ENCODE data around the gene PPM1L. TPM values are rescaled to one million over a fixed set of nuclear protein-coding genes. Genes with fewer than 3 reads are reported as not detected.

The PPM1L gene
- polyA plus RNA-seq, 4 donors: 7.1 to 9.2 (median 7.8) TPM

DNA sequence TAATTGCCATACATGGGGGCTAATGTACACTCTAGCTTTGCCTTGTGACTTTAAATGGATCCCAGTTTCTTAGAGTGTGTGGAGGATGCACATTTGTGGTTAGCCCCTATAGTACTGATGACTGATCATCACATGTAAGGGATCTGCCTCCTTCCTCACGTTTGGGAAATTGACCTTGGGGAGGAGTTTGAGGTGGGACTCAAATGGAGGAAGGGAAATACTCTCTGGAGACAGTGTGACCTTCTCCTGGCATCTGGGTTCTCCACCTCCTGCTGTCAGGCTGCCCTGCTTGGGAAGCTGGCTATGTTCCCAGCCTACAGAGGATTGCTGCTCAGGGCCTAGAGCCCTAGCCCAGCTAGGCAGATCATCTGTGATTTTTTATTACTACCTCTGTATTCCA lies 48.7 kb downstream of the PPM1L start:
- DNase-seq (ENCODE audit: low read depth in 4 of 4, low spot score in 3 of 4): no peak

DNA sequence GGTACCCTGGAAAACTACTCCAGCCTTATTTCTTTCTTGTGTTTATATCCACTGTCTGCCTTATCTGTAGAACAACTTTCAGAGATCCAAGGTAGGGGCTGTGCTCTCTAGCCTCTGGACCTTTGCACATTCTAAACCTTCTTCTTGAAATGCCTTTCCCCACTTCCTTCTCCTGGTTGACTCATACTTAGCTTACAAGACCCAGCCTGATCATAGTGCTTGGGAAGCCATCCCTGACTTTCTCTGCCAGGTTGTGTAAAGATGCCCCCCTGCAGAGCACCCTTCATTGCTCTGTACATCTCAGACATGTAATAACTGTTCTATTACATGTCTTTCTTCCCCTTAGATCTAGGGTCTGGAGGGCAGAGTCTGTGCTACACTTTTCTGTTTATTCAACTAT lies 50.1 kb downstream of the PPM1L start:
- no peak for DNase-seq (ENCODE audit: low read depth in 4 of 4, low spot score in 3 of 4)

DNA sequence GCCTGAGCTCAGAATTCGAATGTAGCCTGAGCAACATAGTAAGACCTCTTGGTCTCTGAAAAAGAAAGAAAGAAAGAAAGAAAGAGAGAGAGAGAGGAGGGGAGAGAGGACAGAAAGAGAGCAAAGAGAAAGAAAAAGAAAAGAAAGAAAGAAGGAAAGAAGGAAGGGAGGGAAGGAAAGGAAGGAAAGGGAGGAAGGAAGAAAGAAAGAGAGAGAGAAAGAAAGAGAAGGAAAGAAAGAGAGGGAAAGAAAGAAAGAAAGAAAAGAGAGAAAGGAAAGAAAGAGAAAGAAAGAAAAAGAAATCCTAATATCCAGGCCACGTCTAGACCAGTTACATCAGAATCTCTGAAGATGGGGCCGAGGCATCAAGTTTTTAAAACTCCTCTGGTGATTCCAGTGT lies 50.7 kb downstream of the PPM1L start:
- DNase-seq (ENCODE audit: low read depth in 4 of 4, low spot score in 3 of 4): no peak

DNA sequence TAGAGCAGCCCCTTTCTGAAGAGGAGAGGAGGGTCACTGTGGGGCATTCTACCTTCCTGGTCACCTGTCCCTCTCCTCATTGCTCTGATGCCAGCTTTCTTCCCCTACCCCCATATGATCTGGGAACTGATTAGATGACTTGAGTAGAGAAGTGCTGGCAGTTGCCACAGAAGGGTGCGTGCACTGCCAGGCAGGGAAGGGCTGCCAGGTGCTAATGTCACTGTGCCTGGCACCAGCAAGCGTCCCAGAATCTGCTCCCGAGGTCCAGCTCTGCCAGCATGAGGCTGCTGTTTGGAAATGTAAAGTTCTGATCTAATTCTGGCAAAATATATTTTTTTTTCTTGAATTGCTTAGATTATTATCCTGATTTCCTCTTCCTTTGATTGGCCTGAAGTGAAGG lies 52.8 kb downstream of the PPM1L start:
- no peak for DNase-seq (ENCODE audit: low read depth in 4 of 4, low spot score in 3 of 4)

DNA sequence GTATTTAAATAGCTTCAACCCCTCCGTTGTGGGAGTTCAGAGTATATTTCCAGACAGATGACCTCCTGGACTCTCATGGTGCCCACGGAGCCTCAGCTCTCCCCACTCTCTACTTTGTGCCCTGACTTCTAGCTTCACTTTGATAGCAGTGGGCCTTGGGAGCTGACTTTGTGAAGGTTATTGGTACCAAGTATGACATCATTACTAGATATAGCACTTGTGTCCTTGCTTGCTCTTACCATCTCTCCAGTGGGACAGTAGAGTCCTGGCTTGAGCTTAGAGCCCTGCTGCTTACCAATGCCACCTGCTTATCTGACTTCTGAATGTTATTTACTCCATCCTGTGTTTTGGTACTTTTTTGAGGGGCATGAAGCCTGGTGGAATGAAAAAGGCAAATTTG lies 53.4 kb downstream of the PPM1L start:
- DNase-seq (ENCODE audit: low read depth in 4 of 4, low spot score in 3 of 4): no peak

DNA sequence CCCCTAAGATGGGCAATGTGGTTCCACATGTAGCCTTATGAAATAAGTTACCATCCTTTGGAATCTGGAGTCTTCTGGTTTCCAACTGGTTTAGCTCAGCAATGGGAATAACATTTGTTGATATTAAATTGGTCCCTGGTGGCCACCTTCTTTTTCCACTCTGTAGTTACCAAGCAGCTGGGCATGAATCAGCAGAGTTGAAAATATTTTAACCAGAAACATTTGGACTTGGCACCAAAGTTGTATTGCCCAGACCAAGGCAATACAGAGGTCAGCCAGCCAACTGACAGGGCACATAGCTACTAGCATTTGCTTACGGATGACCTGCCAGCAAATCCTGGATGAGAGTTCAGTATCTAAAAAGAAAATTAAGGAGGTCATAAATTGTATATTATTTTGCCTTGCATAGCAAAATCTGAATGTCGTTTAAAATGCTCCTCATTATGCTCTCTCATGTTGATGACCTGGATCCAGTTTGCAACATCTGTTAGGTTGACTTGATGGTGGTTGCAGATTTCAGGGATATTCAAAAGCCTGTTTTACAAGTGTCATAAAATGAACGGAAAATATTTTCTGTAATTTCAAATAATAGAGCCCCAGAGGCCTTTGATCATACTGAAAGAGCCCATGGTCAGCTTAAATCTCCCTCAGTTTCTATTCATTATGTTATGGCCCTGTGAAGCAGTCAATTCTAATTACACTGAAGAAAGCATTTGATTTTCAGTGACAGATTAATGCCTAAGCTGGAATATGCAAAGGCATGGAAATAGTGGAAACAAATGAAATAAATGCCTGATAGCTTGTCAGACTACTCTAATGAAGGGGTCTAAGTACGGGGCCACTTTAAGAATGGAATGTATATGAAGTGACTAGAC lies 54.6 kb downstream of the PPM1L start:
- no peak for DNase-seq (ENCODE audit: low read depth in 4 of 4, low spot score in 3 of 4)

DNA sequence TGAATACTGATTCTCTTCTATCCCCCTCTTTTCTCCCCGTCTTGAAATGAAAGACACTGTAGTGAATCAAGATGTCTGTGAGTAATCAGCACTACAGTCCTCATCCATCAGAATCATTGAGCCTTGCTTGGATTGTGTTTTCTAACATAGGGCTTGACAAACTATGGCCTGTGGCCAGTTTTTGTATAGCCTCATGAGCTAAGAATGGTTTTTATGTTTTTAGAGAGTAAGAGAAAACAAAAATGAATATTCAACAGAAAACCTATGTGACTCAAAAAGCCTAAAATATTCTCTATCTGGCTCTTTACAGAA lies 55.2 kb downstream of the PPM1L start:
- no peak for DNase-seq (ENCODE audit: low read depth in 4 of 4, low spot score in 3 of 4)

DNA sequence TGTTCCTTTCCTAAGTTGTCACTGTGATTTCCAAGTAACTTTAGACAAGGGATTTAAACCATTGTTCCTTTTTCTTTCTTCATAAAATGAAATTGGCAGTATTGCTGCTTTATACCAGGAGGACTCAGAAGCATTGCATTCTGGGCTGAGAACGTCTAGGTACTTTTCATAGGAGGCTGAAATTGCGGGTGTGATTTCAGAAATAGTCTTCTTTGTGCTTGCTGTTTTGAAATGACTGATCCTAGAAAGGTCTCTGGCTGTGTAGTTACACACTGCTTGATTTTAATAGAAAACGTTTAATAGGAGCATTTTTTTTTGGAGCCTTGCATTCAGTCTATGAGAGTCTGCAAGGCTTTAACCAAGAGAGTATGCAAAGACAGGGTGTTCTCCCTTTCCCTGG lies 56.3 kb downstream of the PPM1L start:
- DNase-seq (ENCODE audit: low read depth in 4 of 4, low spot score in 3 of 4): no peak

DNA sequence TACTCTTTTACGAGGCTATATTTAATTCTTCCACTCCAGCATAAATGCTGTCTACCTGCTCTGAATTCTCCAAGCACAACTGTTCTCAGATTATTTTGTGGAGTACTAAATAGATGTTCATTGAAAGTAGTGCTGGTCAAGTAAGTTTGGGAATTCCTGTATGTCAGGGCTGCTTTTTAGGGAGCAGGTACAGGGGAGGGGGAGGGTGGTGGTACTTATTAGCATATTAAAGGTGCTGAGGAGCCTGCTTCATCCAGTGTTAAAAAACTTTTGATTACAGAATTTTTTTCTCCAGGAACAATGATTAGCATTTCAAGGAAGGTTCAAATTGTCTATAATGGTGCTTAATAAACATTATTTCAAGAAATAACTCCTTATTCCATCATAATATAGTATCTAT lies 59.2 kb downstream of the PPM1L start:
- DNase-seq (ENCODE audit: low read depth in 4 of 4, low spot score in 3 of 4): no peak

DNA sequence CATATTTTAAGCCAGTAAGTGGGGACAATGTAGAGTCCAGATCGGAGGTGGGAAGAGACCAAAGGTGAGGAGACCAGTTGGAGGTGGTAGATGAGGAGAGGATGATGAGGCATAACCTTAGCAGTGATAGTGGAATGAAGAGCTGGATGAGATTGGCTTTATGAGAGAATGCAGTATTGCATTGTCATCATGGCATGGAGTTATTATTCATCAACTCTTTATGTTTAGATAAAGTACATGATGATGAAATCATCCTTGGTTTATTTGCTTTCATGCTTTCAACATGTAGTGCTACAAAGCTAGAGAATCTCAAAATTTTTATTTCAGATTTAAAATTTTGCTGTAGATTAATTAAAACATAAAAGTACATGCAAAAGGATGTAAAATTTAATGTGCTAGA lies 64.0 kb downstream of the PPM1L start:
- DNase-seq (ENCODE audit: low read depth in 4 of 4, low spot score in 3 of 4): no peak

DNA sequence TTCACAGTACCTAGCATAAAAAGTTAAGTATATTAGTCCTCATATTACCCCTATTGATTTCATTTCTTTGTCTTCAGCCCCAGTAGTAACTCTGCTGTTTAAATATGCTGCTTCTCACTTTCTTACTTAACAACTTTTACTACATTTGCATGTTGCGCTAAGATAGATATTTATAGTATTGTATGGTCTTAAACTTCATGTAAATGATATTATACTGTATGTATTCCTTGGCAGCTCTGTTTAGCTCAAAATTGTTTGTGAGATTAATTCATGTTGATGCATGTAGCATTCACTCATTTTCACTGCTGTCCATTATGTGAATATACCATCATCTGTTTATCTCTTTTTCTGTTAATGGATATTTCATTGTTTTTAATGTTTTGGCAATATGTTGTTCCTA lies 64.4 kb downstream of the PPM1L start:
- DNase-seq (ENCODE audit: low read depth in 4 of 4, low spot score in 3 of 4): no peak

DNA sequence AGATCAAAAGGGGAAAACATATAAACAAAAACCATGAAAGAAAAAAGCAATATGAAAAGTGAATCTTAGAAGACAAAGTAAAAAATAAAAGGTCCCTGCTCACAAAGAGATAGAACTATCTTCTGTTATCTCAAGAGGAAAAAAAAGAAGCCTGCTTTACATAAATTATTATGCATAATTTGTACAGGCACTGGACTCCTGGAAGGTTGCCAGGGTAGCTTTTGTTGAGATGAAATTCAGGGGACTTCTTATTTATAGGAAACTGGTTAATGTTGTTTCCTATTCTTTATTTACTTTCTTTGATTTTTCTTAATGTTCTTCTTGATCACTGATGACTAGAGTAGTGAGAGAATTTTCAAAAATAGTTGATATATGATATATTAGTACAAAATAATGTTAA lies 66.9 kb downstream of the PPM1L start:
- no peak for DNase-seq (ENCODE audit: low read depth in 4 of 4, low spot score in 3 of 4)

DNA sequence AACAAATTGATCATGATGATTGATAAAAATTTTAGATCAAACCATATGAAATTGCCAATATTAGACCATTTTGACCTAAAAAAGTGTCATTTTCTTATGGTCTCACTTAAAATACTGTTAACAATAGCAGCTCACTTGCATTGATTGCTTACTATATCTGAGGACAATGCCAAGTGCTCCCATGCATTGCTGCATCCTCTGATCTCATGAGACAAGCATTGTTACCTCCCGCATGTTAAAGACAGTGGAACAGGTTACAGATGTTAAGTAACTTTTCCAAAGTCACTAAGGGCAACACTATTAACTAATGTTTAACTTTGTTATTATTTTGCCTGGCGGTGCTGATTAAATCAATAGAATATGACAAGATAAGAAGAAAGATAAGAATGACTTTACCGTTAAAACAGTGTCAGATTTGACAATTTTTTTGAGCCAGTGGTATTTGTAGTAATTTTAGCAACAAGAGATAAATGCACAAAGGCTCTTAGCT lies 69.3 kb downstream of the PPM1L start:
- DNase-seq (ENCODE audit: low read depth in 4 of 4, low spot score in 3 of 4): no peak

DNA sequence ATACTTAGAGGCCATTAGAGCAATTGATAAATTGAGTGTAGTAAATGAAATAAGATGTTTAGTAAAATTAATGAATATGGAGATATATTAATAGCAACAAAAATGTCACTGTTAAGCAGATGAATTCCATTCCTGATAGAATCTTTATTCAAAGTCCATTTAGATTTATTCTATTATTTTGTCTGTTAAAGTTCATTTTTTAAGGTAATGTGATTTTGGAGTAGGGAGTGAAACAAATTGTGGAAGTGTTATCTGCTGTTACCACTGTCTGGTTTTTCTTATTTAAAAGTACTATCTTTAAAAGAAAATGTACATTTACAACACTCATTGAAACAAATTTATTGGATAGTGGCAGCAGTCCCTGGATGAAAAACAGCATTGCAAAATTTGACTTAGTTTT lies 70.4 kb downstream of the PPM1L start:
- DNase-seq (ENCODE audit: low read depth in 4 of 4, low spot score in 3 of 4): no peak

DNA sequence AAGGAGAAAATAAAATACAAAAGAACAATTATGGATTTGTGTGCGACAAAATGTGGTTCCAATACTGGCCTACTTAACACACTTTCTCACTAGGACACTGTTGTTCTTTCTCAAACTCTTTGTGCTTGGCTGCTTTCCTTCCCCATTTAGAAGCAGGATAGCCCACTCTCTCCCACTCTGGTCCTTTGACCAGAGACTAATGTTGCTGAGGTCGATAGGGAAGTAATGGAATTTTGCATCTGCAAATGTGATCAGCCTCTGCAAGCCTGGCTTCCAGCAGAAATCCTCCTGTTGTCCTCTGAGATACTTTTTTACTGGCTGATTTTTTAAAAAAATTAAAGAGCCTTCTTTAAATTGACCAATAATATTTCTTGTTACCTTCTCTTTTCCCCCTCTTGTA lies 71.0 kb downstream of the PPM1L start:
- DNase-seq (ENCODE audit: low read depth in 4 of 4, low spot score in 3 of 4): no peak

DNA sequence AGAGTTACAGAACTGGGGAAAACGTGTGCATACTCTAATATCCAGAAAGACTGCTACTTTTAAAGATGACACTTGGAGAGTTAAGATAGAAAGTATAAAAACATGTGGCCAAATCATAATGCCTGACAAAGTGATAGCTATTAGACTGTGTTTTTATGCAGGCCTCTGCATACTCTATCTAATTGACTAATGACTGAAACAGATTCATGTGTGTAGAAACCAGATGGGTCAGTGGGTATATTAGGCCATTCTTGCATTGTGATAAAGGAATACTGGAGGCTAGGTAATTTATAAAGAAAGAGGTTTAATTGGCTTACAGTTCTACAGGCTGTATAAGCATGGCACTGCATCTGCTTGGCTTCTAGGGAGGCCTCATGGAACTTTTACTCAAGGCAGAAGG lies 71.5 kb downstream of the PPM1L start:
- no peak for DNase-seq (ENCODE audit: low read depth in 4 of 4, low spot score in 3 of 4)

DNA sequence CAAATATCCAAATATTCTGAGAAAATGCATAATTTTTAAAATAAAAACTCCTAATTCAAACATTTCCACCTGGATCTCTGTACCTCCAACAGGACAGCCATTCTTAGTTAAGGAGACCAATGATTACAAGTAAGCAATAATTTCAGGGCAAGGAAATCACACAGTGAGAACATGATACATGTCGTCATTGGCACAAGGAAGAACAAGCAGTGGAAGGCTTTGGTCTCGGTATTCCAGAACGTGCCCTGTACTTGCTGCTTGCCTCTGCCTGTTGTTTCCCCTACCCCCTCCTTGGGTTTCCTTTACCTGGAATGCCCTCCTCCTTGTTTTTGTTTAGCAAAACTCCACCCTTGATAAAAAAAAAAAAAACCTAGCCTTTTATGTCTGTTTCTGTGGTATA lies 72.8 kb downstream of the PPM1L start:
- no peak for DNase-seq (ENCODE audit: low read depth in 4 of 4, low spot score in 3 of 4)

DNA sequence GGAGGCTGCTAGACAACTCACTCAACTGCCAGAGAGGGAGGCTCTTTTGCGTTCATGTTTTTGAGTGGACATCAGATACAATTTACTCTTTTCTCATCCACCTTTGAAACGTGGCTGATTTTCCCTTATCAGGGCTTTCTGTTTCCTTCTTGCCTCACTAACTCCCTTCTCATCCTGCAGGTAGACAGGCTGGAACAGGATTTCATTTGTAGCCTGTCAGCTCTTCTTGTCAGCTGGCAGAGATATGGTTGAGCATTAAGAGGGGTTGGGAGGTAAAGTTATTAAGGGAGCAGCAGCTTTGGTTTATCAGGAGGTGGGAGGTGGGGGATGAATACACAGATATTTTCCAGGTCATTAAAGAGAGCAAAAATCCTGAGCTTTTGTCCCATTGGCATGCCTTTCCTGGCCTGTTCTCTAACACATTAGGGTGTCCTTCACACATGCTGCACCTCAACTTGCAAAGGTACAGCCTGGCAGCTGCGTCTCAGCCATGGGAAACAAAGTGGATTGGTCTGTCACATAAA lies 73.5 kb downstream of the PPM1L start:
- no peak for DNase-seq (ENCODE audit: low read depth in 4 of 4, low spot score in 3 of 4)

DNA sequence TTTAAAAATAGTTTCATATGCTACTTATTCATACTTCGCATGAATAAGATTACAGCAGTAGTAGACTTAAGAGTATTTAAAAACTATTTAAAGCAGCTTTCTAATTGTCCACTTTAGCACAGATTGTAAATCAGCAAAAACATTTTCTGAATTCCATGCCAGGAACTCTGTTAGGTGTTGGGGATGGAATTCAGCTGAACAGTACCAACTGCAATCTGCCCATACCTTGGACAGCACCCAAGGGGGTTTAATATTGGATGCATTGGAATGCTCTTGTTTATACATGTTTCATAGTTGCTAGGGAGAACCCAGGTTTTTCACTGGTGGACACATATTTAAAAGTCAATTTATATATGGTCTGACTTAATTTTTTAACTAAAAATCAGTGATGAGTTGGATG lies 74.8 kb downstream of the PPM1L start:
- no peak for DNase-seq (ENCODE audit: low read depth in 4 of 4, low spot score in 3 of 4)

DNA sequence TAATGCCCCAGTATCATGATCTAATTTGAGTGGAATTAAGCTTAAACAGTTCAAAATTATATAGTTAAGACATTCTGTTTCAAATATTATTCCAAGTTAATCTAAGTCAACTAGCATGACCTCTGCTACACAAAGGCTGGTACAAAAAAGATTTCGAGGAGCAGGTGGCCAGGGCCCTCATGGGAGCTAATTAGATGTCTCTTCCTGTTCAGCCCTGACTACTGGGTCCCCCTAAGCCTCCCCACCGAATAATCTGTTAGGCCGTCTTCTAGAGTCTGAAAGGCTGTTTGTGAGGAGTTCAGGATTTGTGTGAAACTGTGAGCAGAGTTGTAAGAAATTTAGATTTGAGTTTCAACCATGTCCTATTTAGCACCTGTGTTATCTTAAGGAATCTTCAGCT lies 75.4 kb downstream of the PPM1L start:
- no peak for DNase-seq (ENCODE audit: low read depth in 4 of 4, low spot score in 3 of 4)

DNA sequence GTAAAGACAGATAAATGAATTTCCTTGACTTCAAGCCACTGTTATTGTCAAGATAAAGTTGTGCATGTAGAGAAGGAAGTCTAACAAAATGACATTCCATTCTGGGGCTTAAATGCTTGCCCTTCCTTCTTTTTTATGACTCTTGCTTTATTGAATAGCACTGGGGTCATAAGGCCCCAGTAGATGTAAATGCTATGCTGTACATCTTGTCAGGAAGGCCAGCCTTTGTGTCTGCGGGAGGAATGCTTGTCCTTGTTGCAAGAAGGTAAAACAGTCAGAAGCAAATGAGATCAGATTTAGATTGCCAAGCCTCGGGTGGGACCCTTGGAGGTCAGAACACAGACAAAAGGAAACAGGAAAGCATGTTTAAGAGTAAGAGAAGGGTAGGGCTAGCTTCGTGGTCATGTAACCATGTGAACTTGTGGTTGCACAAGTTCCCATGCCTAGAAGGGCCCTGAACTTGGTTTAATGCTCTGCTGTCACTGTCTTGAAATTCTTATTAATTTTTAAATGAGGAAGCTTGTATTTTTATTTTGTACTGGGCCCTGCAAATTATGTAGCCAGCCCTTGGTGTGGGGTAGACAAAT lies 81.5 kb downstream of the PPM1L start:
- DNase-seq (ENCODE audit: low read depth in 4 of 4, low spot score in 3 of 4): no peak

DNA sequence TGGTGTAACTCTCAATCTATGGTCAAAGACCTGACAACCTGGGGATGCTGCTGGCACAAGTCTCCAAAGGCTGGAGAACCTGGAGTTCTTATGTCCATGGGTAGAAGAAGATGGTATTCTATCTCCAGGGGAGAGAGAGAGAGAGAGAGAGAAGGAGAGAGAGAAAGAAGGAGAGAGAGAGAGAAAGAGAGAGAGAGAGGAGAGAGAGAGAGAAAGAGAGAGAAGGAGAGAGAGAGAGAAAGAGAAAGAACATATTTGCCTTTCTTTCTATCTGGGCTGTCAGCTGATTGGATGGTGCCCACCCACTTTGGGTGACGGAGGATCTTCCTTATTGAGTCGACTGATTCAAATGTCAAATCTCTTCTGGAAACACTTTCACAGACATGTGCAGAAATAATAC lies 84.6 kb downstream of the PPM1L start:
- no peak for DNase-seq (ENCODE audit: low read depth in 4 of 4, low spot score in 3 of 4)
